CD4-positive, alpha-beta T cell treated with Interleukin-6 for 4 hours (primary cell): Measurements from ENCODE around the gene LRRC17.
"Not testable (repeated sequence)": the region's sequence is repeated elsewhere in the genome, so short reads cannot be mapped to it uniquely, and the experiment has no call there.

Experiments used
- DNase-seq: peaks from one replicate; pipeline ENCODE4 v3.0.0-alpha.2; 2020; ENCODE audit warnings: mixed read lengths

Gene LRRC17

DNA sequence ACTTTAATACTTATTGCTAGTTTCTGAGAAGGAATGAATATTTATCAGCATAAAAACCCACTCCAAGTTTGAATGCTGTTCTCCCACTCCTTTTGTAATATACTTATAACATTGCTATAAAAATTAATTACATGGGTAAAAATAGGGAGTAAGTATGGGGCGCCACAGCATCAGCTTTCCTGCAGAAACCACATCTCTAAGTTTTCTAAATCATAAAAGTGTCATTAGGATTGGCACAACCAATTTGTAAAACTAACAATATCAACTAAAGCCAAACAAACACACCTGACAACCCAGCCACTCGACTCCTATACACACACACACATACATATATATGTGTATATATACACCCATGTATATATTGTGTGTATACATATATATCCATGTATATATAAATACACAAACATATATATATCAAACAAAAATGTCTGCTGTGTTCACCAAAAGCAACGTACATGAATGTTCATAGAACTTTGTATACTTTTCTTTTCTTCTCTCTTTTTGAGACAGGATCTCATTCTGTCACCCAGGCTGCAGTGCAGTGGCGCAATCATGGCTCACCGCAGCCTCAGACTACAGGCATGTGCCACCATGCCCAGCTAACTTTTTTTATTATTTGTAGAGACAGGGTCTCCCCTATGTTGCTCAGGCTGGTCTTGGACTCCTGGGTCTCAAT is 14.8 kb upstream of the LRRC17 start:
- DNase-seq: no peak

DNA sequence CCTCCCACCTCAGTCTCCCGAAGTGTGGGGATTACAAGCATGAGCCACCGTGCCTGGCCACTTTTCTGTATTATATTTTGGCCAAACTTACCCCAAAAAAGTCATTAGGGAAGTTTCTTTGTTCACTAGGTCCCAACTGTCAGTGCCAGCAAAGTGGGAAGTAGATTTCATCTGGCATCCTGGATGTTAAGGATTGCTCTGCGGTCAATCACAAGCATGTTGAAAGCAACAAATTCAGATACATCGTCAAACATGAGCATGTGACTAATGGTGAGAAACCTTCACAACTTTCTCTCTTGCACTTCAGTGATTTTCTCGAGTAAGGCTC is 14.3 kb upstream of the LRRC17 start:
- DNase-seq: no peak

DNA sequence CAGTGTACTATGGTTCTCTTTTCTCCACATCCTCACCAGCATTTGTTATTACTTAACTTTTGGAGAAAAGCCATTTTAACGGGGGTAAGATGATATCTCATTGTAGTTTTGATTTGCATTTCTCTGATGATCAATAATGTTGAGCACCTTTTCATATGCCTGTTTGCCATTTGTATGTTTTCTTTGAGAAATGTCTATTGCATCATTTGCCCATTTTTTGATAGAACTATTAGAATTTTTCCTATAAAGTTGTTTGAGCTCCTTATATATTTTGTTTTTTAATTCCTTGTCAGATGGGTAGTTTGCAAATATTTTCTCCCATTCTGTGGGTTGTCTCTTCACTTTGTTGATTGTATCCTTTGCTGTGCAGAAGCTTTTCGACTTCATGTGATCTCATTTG is 10.7 kb upstream of the LRRC17 start:
- DNase-seq: not testable (repeated sequence)

DNA sequence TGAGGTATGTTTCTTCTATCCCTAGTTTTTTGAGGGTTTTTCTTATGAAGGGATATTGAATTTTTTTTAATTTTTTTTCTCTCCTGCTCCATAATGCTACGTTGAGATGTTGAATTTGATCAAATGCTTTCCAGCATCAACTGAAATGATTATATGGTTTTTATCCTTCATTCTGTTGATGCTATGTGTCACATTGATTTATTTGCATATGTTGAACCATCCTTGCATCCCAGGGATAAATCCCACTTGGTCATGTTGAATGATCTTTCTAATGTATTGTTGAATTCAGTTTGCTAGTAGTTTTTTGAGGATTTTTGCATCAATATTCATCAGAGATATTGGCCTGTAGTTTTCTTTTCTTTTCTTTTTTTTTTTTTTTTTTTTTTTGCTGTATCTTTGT is 9.2 kb upstream of the LRRC17 start:
- not testable (repeated sequence) for DNase-seq

DNA sequence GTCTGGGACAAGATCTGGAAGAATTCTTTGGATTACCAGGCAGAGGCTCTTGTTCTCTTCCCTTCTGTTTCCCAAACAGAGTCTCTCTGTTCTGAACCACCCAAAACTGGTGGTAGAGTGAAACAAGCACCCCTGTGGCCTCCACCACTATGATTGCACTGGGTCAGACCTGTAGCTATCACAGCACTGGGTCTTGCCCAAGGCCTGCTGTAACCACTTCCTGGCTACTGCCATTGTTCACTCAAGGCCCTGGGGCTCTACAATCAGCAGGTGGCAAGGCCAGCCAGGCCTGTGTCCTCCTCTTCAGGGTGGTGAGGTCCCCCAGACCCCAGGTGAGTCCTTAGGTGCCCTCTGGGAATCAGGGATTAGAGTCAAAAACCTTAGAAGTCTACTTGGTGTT is 4.1 kb upstream of the LRRC17 start:
- DNase-seq: no peak

DNA sequence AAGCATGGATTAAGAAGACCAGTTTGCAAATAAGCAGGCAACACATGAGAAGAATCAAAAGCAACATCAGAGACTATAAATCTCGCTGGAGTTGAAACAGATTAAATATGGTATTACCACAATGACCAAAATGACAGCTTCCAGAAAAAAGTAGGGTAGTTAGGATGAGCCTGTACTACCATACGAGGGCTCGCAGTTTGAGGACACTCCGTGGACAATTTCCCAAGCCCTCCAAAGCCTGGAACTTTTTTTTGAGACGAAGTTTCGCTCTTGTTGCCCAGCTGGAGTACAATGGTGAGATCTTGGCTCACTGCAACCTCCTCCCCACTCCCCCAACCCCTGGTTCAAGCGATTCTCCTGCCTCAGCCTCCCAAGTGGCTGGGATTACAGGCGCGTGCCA is 1.0 kb downstream of the LRRC17 start:
- no peak for DNase-seq

DNA sequence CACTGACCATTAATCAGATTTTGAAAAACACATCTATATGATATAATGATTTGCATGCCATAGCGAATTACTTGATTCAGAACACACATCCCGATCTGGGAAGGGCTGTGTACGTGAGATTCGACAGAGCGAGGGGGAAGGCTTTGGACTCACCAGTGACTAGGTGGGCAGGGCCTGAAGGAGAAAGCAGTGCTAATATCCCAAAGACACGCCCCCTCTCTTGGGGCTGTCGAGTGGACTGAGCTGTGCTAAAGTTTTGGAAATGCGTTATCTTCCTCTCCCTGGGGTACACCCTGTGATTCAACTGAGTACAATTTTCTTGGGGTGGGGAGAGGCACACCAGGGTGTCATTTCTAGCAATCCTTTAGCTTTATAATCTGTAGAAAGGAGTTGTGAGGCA is 1.8 kb downstream of the LRRC17 start:
- no peak for DNase-seq

DNA sequence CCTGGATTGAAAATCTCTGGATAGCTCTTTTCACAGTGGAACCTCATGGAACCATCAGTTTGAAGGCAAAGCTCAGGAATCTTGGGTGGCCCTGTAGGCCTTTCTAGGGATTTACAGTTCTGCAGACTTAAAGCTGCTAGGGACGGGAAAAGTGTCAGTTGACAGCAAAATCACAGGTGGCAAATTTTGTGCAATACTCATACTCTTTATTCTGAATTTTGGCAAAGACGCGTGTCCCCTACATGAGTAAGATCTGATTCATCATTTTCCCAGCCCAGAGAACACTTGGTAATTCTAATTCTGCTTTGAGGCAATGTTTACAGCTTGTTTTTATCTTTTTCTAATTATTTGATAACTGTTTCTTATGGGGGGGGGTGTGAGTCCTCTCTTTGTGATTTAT is 3.6 kb downstream of the LRRC17 start:
- DNase-seq: no peak

DNA sequence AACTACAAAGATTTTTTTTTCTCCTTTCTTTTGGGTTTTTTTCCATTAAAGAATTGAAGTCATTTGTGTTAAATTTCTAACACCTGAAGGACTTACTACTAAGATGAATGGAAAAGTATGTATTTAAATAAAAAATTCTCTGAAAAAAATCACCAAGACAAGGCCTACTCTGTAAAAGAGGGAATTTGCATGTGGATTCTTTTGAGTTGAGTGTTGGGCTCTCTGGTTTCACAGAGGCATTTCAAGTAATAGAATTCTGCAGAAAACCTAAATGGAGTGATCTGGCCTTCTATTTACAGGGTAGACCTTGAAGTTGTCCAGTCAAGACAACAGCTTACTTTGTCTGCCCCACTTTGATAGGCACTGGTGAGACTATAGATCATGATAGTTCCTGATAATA is 4.1 kb downstream of the LRRC17 start:
- no peak for DNase-seq

DNA sequence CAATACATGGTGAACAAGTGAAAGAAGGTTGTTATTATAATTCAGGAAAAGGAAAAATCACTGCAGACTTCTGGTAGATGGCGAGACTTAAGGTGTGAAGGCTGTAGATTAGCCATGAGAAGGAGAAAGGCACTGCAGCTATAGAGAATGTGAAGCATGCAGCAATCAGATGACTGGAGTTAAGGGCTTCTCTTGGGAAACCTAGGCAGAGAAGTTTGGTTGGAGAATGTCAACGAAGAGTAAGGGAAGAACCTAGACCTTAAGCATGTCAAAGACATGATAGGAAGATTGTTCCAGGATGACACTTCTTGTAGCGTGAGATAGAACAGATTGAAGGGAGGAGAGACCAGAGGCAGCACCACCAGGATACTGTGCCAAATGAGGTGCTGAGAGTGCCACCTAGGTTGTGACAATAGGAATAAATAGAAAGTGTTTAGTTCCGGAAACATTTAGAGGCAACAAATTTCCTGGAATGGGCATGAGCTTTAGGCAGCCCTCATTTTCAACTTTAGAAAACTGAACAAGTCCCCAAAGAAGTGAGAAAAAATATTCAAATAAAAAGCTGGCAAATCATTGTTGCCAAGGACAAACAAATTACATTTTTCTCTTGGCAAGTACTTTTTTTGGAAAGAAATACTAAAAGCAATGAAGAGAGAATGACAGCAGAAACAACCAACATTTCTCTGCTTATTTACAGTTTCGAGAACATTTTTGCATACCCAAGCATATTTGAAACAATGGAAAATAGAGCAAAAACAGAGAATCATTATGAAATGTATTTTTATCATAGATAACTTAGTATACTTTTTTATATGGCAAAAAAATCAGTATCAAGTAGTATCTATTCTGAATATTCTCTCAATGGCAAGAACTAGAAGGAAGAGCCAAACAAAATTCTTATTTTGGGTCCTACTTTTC is 4.9 kb downstream of the LRRC17 start:
- no peak for DNase-seq

DNA sequence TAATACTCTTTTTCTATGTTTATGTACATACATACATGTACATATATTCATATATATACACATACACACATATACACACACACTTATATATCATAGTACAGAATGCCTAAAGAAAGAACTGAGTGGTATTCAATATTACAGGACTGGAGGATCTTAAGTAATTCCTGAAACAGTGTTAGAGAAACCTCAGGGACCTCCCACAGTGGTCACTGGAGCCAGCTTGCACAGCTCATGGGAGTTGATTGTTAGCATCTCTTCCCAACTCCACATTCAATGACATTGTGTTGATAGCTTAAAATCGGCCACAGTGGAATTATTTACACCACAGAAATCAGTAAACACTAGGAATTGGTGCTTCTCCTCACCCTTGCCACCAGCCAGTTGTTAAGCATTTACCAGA is 6.0 kb downstream of the LRRC17 start:
- no peak for DNase-seq

DNA sequence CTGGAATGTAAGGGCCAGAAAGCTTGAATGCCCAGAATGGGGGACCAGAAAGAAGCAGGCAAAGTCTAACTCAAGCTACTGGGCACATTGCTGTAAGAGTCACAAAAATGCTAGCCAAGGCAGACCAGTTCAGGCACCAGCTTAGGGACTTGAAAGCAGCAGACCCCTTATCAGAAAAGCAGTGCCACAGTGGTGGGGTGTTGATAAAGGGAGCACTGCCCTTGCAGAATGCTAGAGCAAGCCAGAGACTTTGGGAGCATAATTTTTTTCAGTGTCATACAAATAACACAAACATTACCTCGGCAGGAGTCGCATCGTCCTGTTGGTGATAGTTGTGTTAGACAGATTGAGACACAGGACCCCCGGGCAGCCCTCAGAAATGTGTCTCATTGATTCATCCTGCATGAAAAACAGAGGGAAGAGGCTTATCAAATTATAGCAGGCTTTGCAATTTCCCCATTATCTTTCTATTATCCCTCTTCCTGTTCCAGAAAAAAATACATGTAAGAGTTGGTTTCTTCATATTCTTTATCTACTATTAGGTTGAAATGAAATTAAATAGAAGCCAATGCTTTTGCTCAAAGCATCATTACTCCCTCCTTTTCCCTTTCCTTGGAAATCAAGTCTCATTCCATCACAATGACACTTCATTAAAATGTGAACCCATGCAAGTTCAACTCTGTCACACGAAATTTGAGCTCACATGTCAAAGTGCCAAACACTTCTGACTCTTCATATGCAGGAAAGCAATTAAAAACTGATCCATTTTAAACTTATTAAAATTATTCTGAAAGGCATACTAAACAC is 13.4 kb downstream of the LRRC17 start:
- DNase-seq: no peak

DNA sequence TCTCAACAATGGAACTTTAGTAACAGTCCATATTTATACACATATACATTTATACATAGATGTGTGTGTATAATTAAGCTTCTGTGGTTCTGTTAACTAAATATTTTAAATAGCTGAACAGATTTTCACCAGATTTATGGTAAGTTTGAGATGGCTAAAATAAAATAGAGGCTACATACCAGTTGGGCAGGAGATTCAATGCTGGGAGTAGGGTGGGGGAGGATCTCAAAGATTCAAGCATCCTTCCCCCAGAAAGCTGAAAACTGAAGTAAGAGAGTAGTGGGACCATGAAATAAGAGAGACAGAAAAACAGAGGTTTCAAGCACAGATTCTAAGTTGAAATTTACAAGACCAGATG is 14.0 kb downstream of the LRRC17 start:
- DNase-seq: no peak

DNA sequence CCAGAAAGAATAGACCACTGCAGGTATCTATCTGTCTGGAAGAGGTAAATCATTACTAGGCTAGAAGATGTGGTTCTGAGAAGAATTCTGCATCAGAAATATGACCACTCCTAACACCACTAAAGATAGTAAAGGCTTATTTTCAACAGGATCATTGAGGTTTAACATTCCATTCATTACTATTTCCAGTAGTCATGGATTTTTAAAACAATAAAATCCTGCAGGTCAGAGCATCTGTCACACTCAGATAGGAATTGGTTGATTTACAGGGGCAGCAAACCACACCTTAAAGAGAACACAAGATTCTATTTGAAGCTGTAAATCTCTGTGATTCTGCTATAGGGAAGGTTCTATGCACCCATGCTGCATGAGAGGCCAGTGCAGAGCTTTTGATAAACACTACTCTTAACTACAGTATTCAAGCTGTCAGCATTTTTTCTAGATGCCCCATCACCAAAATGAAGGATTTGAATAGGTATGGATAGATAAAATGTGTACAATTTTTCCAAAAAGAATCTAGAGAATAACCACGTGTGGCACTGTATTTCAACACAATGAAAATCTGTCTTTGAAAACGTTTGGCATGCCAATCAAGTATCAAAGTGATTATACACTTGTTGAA is 14.6 kb downstream of the LRRC17 start:
- DNase-seq: no peak

DNA sequence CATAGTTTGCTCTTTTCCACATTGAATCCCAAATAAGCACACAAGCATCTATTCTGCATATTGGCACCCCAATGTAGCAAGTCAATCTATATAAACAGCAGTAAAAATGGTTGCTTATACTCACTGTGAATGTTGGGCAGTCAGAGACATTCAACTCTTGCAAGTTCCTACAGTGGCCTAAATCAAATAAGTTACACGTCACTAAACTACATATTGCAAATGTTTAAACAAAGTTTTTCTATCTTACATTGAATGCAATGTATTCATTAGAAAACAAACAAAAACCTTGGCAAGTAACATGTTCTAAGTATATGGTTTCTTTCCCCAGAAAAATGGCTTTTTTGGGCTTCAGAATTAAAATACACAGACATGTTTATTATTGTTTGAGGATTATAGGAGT is 19.0 kb downstream of the LRRC17 start:
- DNase-seq: no peak

DNA sequence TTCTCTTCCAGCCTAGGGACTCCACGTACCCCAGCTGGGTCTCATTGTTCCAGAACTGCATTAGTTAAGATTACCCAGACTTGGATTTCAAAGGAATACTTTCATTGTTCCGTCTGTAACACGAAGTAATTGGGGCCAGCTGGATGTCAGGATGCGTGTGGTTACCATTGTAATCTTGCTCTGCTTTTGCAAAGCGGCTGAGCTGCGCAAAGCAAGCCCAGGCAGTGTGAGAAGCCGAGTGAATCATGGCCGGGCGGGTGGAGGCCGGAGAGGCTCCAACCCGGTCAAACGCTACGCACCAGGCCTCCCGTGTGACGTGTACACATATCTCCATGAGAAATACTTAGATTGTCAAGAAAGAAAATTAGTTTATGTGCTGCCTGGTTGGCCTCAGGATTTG is 21.0 kb downstream of the LRRC17 start:
- DNase-seq: no peak

DNA sequence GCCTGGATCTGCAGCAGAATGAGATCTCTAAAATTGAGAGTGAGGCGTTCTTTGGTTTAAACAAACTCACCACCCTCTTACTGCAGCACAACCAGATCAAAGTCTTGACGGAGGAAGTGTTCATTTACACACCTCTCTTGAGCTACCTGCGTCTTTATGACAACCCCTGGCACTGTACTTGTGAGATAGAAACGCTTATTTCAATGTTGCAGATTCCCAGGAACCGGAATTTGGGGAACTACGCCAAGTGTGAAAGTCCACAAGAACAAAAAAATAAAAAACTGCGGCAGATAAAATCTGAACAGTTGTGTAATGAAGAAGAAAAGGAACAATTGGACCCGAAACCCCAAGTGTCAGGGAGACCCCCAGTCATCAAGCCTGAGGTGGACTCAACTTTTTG is 21.4 kb downstream of the LRRC17 start:
- no peak for DNase-seq

DNA sequence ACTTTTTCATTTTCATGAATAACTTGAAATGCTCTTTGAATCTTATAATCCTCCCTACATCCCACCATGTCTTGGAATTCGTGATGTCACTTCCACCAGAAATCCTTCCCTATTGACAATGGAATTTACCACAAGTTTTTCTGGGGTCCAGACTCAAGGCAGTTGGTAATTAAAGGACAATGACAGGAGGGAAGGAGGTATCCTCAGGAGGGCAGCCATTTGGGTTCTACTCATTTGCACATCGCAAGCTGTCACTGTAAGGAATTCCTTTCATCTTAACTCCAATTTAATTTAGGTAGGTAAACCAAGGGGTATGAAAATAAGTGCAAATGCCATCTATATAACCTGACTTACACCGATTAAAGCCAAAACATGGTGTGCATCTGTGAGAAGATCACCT is 21.9 kb downstream of the LRRC17 start:
- DNase-seq: no peak

DNA sequence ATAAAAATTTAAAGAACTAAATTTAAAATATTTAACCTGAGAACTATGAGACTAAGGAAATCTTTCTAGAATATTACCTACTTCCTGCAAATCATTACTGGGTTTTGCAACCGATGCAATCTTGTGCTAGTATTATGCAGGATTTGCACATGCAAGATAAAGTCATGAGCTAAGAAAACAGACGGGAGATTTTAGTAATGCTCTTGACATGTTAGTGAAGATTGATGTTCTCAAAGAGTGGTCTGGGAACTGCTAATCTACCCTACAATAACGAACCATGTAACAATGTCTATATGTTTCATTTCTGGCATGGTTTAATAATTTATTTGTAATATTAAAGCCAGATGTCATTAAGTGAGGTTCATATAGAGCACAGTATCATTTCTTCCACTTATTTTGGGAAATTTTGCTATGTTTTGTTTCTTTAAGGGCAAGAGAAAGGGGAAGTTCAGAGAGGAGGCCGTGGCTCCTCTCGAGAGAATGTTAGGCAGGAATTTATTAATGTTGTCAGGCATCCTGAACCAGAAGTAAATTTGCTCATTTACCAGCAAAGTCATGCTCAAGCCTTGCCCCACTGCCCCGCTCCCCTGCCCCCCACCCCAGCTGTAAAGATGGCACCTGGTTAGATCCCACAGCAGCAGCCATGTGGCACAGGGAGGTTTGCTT is 22.8 kb downstream of the LRRC17 start:
- no peak for DNase-seq

DNA sequence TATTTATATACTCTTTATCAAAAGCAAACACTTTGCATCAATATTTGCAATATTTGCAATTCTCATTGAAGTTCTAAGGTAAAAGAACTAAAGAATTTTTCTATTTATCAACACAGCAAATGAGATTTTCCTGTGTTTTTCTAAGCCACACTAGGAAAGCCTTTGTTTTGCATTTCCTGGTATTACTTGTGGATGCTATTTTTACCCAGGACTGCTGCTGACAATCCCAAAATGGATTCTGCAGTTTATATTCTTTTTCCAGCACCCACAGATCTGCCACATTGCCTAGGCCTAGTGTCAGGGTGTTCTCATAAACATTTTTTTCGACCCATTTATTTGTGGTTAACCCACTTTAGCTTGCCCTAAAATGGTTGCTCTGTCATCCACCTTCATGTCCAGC is 25.9 kb downstream of the LRRC17 start:
- no peak for DNase-seq

DNA sequence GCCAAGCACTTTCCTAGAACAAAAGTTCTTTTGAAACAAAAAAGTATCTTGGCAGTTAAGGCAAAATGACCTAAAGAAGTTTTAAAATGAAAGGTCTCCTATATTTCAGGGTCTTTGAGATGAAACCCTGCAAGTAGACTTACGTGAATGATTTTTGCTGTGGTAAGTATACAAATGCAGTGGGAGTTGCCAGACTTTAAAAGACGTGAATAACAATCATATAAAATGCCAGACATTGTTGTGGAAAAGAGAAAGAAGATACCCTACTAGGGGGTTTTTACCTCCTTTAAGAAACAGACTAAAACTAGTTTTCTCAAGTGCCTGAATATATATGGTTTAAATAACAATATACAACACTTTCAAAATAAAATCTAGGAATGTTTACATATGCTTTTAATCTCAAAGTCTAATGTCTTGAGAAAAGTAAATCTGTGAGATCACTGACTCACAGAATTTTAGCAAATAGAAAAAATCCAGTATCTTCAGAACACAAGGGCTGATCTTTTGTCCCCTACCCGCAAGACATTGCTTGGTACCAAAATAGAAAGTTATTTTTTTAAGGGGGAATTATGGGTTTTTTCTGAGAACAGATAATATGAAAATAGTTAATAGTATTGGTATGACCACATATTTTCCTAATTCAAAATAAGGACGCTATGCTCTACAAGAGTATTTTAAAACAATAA is 29.5 kb downstream of the LRRC17 start:
- DNase-seq: no peak

DNA sequence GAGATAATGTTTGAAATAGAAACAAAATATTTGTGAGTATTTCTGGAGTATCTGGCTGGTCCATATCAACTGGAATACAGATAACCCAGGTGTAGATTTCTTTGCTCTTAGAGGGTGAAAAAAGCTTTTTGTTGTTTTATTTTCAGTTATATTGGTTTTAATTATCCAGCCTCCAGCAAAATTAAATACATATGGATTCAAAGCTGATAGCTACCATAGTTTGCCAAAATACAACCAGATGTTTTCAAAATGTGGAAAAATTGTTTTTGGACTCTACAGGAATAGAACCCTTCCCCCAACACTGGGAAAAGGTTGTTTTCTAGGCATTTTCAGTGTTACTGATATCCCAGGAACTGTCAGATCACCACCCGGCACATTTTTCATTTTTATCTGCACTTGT is 30.1 kb downstream of the LRRC17 start:
- no peak for DNase-seq
